OCI-LY1 (cell line): ENCODE measurements around the gene AOAH.

ENCODE experiments used
- CTCF ChIP-seq: fragments of 200-600 bp; sonication (generic), shearing (Covaris generic); IDR thresholded peaks from 2 replicates; pipeline ENCODE4 v1.5.1; 2017; ENCODE audit warnings: mild to moderate bottlenecking, antibody characterized with exemption, low read length, moderate library complexity, mixed read lengths
- EZH2 ChIP-seq: fragments of 200-600 bp; sonication (generic), shearing (Covaris generic); IDR thresholded peaks from 2 replicates; pipeline ENCODE4 v1.8.0; 2017; ENCODE audit warnings: borderline replicate concordance, mixed run types, mild to moderate bottlenecking, antibody characterized with exemption, low read length, moderate library complexity, mixed read lengths

- no peak for TF ChIP-seq CTCF
- TF ChIP-seq EZH2: no peak
Observed at GRCh38 chr7:36599645-36600313, 124.5 kb downstream of the AOAH start.
